ENCODE results near the gene LPP. TPM values are rescaled to one million over a fixed set of nuclear protein-coding genes. Genes with fewer than 3 reads are reported as not detected.
"Not testable (repeated sequence)": the region's sequence is repeated elsewhere in the genome, so short reads cannot be mapped to it uniquely, and the experiment has no call there.

LPP gene
- polyA plus RNA-seq, 4 donors, result 17.0 to 31.8 (median 24.2) TPM

DNA sequence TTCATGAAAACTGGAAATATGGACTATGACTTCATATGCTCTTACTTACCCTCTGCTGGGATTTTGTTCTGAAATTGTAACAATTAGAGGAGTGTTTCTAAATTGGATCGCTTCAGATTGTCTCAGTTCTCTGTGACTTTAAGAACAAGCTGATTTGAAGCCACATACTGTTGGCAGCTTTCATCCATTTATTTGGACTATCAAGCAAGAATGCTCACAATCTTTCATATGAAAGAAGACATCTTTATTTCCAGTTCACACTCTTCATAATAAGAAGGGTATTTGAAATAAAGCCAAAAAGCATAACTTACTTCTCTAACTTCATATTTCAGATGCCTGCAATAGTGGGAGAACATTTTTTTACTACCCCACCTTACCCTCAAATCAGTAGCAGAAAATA, 526.2 kb downstream of the LPP start:
- DNase-seq (ENCODE audit: low read depth in 4 of 4, low spot score in 2 of 4), result no peak

DNA sequence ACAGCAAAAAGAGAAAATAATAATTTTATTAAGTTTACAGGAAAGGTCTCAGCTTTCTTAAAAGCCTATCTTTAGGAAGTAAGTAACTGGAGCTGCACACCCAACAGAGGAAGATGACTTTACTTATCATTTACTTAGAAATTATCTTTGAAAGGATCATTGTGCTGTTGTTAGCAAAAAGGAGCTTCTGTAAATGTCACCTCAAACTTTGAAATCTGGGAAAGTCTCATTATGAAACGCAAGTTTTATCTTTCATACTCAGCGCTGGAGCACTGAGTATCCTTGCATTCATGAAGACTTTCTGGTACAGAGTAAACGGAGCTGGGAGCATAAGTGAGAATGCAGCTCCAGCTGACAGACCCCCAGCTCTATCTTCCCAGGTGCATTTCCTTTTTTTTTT, 526.6 kb downstream of the LPP start:
- no peak for DNase-seq (ENCODE audit: low read depth in 4 of 4, low spot score in 2 of 4)

DNA sequence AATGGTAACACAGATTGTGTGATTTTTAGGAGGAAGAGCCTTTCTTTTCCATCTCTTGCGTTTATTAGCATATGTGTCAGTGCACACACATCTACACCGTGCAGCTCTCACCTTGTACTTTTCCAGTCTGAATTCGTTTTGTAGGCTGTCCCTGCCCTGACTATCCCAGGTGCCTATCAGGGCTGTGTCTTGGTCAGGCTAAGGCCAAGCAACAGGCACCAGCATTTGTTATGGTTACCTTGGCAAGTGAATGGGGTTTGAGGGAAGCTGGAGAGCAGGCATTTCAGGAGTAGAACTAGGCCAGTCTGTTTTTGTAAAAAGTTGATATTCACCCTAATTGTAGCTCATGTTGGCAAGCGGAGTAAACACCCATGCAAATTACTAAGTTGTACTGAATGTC, 528.4 kb downstream of the LPP start:
- no peak for DNase-seq (ENCODE audit: low read depth in 4 of 4, low spot score in 2 of 4)

DNA sequence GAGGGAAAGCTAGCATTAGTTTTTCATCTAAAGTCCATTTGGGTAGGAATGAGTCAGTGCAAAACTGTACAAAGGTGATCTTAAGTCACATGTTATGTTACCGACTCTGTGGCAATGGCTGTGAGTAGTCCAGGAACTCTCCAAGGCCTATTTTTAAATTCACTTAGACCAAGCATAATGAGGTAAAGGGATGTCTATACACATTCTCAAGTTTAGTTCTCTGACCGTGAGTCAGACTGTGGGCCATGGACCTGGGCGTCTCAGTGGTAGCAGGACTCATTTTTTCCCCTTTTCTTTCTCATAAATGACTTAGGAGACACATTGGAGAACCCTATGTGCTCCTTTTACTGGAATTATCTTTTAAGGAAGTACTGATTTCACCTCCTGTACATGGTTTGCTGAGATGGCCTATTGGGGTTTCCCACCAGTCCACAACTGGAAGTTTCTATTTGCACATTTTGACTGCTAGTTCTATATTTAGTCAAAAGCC, 529.1 kb downstream of the LPP start:
- no peak for DNase-seq (ENCODE audit: low read depth in 4 of 4, low spot score in 2 of 4)

DNA sequence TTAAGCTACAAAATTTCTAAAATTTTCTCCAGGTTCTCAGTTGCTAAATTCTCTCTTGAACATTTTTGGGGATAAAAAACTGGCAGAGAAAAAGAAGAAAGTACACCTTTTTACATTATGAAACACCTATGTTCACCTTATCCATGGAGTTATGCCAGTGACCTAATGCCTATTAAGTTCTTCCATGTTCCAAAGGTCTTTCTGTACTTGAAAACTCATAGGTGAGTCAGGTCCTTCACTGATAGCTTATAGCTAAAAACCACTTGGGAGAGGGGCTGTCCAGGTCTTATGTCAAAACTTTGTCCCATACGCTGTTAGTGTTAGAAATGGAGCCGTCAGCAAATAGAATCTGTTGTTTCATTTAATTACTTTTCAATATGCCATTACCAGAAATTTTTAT, 530.3 kb downstream of the LPP start:
- no peak for DNase-seq (ENCODE audit: low read depth in 4 of 4, low spot score in 2 of 4)

DNA sequence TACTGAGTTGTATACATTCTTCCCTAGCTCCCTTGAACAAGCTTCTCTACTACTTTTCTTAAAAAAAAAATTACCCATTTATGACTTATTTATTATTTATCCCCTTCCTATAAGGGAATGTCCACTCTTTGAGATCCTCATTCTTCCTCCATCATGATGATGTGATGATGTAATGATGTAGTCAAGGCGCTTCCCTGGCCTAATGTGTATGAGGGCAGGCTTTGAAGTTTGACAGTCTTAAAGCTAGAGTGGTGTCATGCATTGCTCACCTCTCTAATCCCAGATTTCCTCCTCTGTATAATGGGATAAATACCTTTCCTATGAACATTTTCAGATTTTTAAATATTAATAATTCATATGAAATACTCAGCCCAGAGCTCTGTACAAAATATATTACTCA, 531.8 kb downstream of the LPP start:
- no peak for DNase-seq (ENCODE audit: low read depth in 4 of 4, low spot score in 2 of 4)

DNA sequence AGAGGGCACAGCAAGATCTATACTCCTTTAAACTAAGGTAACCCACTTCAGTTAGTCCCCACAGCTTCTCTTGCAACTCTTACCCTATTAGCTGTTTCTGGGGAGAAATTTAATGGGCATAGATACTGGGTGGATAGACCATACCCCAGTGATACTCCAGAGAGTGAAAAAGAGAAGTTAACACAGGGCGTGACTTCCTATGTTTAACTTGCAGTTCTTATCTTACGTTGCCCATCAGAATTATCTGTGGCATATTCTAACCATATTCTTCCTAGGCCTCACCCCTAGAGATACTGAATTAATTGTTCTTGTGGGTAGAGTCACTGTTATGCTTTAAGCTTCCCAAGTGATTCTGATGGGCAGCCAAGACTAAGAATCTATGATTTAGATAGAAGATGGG, 532.4 kb downstream of the LPP start:
- DNase-seq (ENCODE audit: low read depth in 4 of 4, low spot score in 2 of 4), result no peak

DNA sequence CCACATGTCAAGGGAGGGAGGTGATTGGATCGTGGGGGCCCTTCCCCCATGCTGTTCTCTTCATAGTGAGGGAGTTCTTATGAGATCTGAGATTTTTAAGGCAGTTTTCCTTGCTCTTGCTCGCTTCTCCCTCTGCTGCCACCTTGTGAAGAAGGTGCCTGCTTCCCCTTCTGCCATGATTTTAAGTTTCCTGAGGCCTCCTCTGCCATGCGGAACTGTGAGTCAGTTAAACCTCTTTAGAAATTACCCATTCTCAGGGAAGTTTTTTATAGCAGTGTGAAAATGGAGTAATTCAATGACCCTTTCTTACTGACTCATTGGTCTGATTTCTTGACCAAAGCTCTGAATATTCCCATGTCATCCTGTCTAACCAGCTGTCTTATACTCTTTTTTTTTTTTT, 533.4 kb downstream of the LPP start:
- no peak for DNase-seq (ENCODE audit: low read depth in 4 of 4, low spot score in 2 of 4)

DNA sequence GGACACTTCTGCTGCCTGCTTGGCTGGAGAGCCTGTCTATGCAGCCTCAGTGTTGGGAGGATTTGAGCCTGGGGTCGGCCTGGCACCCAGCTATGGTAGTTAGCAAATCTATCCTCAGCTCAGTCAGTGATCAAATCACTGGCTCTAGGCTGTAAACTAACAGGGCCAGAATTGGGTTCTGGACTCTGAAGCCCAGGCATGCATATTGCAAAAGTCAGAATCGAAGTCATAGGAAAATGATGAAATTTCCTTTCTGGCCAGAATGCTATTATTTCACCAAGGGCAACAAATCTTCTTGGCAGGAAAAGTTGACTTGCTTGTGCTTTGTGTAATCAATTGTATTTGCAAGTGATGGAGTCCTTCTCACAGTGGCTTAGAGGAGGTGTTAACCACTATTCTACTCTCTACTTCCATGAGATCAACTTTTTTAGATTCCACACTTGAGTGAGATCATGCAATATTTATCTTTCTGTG, 535.2 kb downstream of the LPP start:
- no peak for DNase-seq (ENCODE audit: low read depth in 4 of 4, low spot score in 2 of 4)

DNA sequence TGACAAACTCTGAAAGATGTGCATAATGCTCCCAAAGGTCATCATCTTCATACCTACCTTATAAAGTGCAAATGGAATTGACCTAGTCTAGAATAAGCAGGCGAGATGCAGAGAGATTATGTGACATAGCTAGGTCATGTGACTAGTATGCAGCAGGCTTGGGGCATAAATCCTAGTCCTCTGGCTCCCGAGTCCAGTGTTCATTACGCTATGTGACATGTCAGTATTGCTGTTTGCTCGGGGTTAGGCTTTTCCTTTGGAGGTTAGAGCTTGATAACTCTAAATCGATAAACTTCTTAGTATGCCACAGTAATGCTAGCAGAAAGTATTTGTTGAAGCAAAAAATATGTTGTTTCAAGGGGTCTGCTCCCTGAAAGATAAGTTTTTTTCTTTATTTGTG, 536.1 kb downstream of the LPP start:
- no peak for DNase-seq (ENCODE audit: low read depth in 4 of 4, low spot score in 2 of 4)

DNA sequence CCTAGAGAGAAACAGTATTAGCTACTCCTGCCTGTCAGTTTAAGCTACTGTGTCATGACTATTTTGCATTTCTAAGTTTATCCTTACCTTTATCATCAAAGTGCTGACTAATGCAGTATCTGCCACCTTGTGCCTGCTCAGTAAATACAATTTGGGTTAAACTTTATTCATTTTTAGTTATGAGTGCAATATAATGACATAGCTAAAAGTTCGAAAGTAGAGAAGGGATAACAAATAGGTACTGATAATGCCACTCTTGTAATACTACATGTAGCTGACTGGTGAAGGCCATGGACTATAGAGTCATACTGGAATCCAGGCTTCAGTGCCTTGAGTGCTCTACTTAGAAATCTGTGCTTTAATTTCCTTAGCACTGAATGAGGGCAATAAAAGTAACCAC, 537.0 kb downstream of the LPP start:
- no peak for DNase-seq (ENCODE audit: low read depth in 4 of 4, low spot score in 2 of 4)

DNA sequence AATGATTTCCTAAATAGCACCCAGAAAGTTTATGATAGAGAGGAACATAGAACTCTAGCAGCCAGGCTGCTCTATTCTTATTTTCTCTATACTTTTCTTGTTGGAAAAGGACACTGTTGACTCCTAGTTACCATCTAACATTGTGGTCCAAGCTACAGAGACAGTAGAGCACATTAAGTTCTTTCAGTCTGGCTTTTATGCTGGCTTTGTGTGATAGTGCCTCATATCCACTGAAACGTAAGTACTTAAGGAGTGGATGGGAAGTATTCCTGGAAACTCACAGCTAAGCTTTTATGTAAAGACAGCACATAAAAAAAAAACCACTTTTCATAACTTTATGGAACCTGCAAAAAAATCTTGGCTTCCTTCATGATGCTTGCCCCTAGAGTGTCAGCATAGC, 537.7 kb downstream of the LPP start:
- DNase-seq (ENCODE audit: low read depth in 4 of 4, low spot score in 2 of 4), result no peak

DNA sequence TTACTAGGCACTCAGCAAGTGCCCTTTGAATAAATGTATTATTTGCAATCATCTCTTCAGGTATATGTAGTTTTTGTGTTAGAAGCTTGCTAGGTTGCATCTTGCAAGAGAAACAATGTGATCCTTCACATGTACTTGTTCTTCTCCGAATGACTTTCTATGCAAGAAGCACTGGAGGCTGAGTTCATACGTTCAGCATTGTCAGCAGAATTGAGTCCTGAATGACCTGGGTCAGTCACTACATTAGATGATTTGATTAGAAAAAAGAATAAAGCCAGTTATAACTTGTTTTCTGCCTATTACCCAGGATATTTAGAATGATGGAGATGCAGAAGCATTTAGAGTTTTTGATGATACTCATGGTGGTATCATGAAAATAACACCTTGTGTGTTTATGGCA, 538.7 kb downstream of the LPP start:
- DNase-seq (ENCODE audit: low read depth in 4 of 4, low spot score in 2 of 4), result no peak

DNA sequence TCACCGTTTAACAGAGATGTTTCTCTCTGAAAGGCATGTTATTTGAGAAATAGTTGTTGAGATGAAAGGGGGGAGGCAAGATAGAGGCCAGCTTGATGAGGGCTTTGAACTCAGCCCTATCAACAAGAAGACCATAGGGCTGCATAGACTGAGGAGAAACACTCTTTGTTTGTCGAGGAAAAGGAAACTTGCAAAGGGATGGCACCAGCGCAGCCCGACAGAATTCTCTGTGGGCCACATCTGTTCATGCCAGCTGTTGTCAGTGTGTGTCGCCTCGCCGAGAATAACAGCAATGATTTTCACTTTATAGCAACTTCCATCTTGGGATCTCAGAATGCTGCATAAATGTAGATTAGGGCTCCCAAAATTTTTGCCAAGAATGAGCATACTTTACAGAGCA, 539.5 kb downstream of the LPP start:
- no peak for DNase-seq (ENCODE audit: low read depth in 4 of 4, low spot score in 2 of 4)

DNA sequence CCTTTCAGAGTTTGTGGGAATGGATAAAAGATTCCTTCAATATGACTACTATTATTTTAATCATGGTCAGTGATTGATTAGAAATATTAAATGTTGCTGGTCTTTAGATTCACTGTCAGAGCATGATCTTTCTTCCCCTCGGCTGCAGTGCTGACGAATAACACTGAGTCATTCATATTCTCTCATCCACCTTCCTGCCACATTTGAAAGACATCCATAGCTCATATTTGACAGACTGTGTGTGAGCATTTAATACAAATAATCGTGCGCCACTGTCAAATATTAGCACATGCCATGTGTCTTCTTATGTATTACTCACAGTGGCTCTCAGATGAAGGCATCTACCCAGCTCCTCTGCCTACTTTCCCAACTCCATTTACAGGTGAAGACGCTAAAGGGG, 541.3 kb downstream of the LPP start:
- no peak for DNase-seq (ENCODE audit: low read depth in 4 of 4, low spot score in 2 of 4)

DNA sequence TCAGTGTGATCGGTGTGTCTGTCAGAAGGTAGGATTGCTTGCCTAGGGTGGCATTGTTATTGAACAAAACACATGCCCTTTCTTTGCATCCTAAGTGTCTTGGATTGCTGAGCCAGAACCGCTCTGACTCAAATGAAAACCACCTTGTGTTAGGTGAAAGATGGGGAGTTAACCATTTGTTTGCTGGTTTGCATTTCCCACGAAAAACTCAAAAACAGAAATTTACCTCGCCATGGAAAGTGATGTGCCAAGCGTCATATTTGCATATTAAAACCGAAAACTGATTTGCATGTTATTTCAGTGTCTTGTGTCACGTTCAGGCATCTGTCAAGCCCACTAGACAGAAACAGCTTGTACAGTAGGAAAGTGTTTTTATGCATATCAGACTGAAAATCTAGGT, 543.2 kb downstream of the LPP start:
- no peak for DNase-seq (ENCODE audit: low read depth in 4 of 4, low spot score in 2 of 4)

DNA sequence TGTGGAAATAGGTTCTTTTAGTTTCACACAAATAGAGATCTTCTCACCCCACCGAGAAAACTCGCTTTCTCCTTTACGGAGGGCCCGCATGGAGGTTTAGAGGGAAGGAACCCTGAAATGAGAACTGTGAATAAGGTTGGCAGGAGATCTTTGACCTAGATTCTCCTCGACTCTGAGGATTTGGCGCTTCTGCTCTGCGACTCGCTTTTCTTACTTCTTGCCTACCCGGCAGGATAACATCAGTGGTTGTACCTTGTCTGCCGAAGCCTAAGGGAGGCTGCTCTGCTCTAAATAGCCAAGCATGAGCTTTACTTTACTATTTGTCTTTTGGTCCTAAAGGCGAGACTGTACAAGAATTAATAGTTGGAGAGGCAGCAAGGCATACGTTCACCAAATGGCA, 544.5 kb downstream of the LPP start:
- DNase-seq (ENCODE audit: low read depth in 4 of 4, low spot score in 2 of 4), result no peak

DNA sequence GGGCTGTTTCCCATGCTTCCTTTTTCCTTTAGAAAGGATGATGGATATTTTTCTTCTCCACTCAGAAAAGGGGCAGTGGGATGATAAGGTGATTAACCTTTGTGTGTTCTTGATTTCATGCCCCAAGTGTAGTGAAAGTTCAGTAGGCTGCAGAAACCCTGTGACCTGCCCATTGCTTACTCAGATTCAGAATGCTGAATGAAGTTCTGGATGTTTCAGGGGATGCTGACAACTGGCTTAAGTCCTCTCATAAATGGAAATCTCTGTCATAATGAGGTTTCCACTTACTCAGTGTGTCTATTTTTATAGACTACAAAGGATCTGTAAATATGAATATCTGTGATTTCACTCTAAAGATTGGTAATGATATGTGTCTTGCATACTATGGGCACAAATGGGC, 546.5 kb downstream of the LPP start:
- DNase-seq (ENCODE audit: low read depth in 4 of 4, low spot score in 2 of 4), result no peak

DNA sequence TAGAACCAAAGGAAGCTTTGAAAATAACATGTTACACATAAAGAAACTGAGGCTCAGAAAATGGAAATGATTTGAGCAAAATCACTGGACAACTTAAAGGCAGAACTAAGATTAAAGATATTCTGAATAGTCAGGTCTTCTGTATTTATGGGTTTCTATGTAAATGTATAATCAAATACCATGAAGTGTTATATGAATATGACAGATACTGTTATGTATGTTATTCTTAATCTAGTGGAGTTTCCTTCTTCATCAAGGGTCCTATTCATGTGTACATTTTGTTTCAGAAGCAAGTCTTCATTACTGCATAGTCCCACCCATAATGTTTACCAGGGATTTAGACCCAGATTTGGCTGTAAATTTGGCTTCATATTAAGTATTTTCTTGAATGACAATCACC, 547.0 kb downstream of the LPP start:
- no peak for DNase-seq (ENCODE audit: low read depth in 4 of 4, low spot score in 2 of 4)

DNA sequence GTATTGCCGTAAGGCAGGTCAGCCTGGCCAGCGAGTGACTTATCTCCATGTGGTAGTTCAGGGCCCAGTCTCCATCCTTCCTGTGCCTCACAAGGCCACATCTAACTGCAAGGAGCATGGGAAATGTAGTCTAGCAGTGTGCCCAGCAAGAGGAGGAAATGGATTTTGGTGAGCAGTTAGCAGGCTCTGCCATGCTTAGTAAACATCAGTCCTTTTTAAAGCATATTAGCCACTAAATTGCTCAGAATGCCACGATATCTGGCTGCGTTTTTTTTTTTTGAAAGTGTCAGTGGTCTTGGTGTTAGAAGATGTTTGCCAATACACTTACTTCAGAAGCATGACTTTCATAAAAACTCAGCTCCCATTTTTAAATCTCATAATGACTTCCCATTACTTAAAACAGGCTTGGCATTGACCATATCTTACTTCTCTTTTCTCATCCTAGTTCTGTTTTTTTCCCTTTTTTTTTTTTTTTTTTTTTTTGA, 547.6 kb downstream of the LPP start:
- no peak for DNase-seq (ENCODE audit: low read depth in 4 of 4, low spot score in 2 of 4)

DNA sequence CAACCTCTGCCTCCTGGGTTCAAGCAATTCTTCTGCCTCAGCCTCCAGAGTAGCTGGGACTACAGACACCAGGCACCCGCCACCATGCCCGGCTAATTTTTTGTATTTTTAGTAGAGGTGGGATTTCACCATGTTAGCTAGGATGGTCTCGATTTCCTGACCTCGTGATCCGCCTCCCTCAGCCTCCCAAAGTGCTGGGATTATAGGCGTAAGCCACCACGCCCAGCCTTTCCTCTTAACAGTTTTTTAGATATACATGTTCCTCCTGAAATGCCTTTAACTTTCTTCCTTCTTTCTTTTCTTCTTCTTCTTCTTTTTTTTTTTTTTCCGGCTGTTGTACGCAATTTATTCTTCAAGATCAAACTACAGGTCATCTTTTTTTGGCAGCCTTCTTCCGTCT, 548.1 kb downstream of the LPP start:
- DNase-seq (ENCODE audit: low read depth in 4 of 4, low spot score in 2 of 4), result not testable (repeated sequence)

DNA sequence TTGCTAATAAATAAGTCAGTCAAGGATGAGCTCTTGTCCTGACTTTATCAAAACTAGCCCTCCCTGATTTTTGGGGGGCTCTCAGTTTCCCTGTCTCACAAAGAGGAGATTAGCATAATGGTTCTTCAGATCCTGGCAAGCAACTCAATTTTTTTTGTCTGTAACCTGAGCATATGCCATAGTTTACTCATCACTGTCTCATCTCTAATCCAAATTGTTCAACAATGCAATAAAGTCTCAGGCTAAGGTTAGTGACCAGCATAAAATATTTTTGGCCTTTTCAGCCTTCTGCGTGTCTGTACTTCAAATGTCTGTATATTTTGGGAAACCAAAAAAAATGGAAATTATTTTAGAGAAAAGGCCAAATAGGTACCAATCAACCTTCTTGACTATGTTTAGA, 552.2 kb downstream of the LPP start:
- no peak for DNase-seq (ENCODE audit: low read depth in 4 of 4, low spot score in 2 of 4)

DNA sequence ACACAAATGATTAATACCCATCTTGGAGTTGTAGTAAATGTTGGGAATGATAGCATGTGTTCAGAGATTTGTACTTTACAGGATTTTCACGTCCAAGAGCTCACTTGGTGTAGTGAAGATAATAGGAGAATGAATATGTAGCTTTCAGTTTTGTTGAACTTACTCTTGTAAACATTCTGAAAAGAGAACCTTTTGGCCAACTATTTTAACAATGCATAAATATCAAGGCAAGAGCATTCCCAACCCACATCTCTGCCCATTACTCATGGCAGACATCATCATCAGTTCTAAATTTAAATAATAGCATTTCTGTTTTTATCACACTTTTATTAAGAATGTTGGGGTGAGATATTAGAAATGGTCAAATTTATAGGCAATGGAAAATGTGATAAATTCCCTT, 552.6 kb downstream of the LPP start:
- DNase-seq (ENCODE audit: low read depth in 4 of 4, low spot score in 2 of 4), result no peak
